Measurements from ENCODE around the gene PUDP. TPM values are rescaled to one million over a fixed set of nuclear protein-coding genes. Genes with fewer than 3 reads are reported as not detected.

The PUDP gene
- total RNA-seq, 4 donors from 2014 or later: 5.3 to 16.1 (median 5.6) TPM

- 89% methylated on average over 1 of the region's 1 CpG for WGBS
- Histone ChIP-seq H3K36me3 (no peaks in the 10 kb centered on the region), H3K27ac (no peak overlapping the region), H3K27me3 (no peaks in the 10 kb centered on the region), H3K4me3 (no peak overlapping the region), H3K9me3 (no peaks in the 10 kb centered on the region), H3K4me1 (no peaks in the 10 kb centered on the region)
- no peak for TF ChIP-seq POLR2AphosphoS5 (IDR thresholded peaks at IDR 0.05)
- TF ChIP-seq POLR2A (IDR thresholded peaks at IDR 0.05): no peak
- no peak for TF ChIP-seq EP300 (IDR thresholded peaks at IDR 0.05)
- TF ChIP-seq, protein P1, sequence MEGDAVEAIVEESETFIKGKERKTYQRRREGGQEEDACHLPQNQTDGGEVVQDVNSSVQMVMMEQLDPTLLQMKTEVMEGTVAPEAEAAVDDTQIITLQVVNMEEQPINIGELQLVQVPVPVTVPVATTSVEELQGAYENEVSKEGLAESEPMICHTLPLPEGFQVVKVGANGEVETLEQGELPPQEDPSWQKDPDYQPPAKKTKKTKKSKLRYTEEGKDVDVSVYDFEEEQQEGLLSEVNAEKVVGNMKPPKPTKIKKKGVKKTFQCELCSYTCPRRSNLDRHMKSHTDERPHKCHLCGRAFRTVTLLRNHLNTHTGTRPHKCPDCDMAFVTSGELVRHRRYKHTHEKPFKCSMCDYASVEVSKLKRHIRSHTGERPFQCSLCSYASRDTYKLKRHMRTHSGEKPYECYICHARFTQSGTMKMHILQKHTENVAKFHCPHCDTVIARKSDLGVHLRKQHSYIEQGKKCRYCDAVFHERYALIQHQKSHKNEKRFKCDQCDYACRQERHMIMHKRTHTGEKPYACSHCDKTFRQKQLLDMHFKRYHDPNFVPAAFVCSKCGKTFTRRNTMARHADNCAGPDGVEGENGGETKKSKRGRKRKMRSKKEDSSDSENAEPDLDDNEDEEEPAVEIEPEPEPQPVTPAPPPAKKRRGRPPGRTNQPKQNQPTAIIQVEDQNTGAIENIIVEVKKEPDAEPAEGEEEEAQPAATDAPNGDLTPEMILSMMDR (IDR thresholded peaks at IDR 0.05): no peak
- DNase-seq (ENCODE audit: low spot score in 2 of 2): no peak
These were observed 20.4 kb upstream of the PUDP start for GRCh38 chrX:7168371-7168770.

GRCh38 chrX:7164174-7164573 lies 16.2 kb upstream of the PUDP start:
- no peaks in the 10 kb centered on the region for H3K4me1 ChIP-seq

DNA sequence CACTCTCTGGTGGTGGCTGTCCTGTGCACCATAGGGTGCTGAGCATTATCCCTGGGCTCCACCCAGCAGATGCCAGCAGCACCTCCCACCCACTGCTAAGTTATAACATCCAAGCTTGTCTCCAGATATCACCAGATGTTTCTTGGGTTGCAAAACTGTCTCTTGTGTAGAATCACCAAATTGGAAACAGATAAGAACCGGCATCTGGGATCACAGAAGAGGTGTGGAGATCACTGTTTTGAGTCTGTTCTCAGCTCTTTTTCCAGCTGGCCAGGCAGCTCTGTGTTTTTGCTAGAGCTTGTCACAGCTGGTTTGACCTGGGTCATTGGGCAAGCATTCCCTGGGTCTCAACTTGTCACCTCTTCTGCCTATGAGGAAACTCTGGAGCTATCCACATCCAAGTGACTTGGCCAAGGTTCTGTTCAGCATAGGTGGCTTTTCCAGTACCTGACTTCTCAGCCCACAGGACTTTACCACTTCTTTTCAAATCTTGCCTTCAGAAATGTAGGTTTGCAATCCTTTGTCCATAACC lies 15.3 kb upstream of the PUDP start:
- H3K9me3 ChIP-seq: no peaks in the 10 kb centered on the region
- TF ChIP-seq POLR2AphosphoS5 (IDR thresholded peaks at IDR 0.05): no peak
- TF ChIP-seq POLR2A (IDR thresholded peaks at IDR 0.05): no peak
- TF ChIP-seq, protein P1 (IDR thresholded peaks at IDR 0.05): no peak
- H3K36me3 ChIP-seq: no peaks in the 10 kb centered on the region
- no peak overlapping the region for H3K27ac ChIP-seq
- H3K4me3 ChIP-seq: no peak overlapping the region
- DNase-seq (ENCODE audit: low spot score in 2 of 2): no peak
- H3K27me3 ChIP-seq: no peaks in the 10 kb centered on the region
- no peaks in the 10 kb centered on the region for H3K4me1 ChIP-seq
- WGBS: 22% methylated on average over 1 of the region's 1 CpG

More at GRCh38 chrX:7164174-7164573, 16.2 kb upstream of the PUDP start:
- Histone ChIP-seq H3K9me3 (no peaks in the 10 kb centered on the region), H3K36me3 (no peaks in the 10 kb centered on the region), H3K27me3 (no peaks in the 10 kb centered on the region), H3K4me3 (no peak overlapping the region), H3K27ac (no peak overlapping the region)
- TF ChIP-seq, protein P1 (IDR thresholded peaks at IDR 0.05): no peak
- no peak for TF ChIP-seq EP300 (IDR thresholded peaks at IDR 0.05)
- TF ChIP-seq POLR2A (IDR thresholded peaks at IDR 0.05): no peak
- no peak for TF ChIP-seq POLR2AphosphoS5 (IDR thresholded peaks at IDR 0.05)
- 82% methylated on average over 3 of the region's 3 CpGs for WGBS
- no peak for DNase-seq (ENCODE audit: low spot score in 2 of 2)

DNA sequence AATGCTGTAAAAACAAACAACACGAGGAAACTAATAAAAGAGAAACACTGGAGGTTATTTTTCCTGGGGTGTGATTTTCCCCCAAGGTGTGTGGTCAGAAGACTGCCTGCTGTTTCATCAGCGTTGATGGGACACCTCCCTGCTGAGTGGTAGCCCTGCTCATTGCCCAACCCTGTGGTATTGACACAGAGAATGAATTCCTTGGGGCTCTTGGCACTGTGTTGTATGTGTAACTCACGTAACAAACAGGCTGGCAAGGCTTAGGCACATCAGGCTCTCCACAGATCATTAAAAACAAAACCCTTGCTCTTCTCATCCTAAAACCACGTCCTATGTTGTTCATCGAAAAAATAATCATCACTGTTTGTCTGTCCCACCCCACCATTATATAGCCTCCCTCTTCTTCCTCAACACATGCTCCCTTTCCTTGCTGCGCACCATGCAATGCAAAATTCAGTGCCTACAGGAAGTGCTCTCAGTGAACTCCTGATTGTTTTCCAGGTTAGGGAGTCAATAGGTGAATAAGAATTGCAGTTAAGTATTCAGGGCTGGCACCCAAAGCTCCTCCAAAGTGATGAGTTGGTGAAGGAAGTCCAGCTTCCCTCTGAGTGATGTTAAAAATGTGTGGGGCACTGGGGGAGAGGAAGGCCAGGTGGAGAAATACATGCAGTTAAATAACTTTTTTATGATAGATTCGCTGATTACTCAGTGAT lies 11.4 kb upstream of the PUDP start:
- Histone ChIP-seq H3K4me1 (no peaks in the 10 kb centered on the region), H3K9me3 (no peaks in the 10 kb centered on the region), H3K27me3 (no peaks in the 10 kb centered on the region), H3K27ac (no peak overlapping the region), H3K4me3 (no peak overlapping the region), H3K36me3 (no peaks in the 10 kb centered on the region)
- DNase-seq (ENCODE audit: low spot score in 2 of 2): no peak
- 51% methylated on average over 7 of the region's 7 CpGs for WGBS
- TF ChIP-seq POLR2A (IDR thresholded peaks at IDR 0.05) (no peak), EP300 (IDR thresholded peaks at IDR 0.05) (no peak), POLR2AphosphoS5 (IDR thresholded peaks at IDR 0.05) (no peak)
- TF ChIP-seq, protein P1 (IDR thresholded peaks at IDR 0.05): no peak

- H3K27ac ChIP-seq: no peak overlapping the region
- WGBS: 67% methylated on average over 5 of the region's 5 CpGs
- DNase-seq (ENCODE audit: low spot score in 2 of 2): no peak
- H3K27me3 ChIP-seq: no peaks in the 10 kb centered on the region
- H3K4me1 ChIP-seq: no peaks in the 10 kb centered on the region
- H3K4me3 ChIP-seq: no peak overlapping the region
- no peaks in the 10 kb centered on the region for H3K36me3 ChIP-seq
- TF ChIP-seq EP300 (IDR thresholded peaks at IDR 0.05): no peak
- TF ChIP-seq POLR2A (IDR thresholded peaks at IDR 0.05): no peak
- TF ChIP-seq, protein P1 (IDR thresholded peaks at IDR 0.05): no peak
- no peak for TF ChIP-seq POLR2AphosphoS5 (IDR thresholded peaks at IDR 0.05)
- H3K9me3 ChIP-seq: no peaks in the 10 kb centered on the region
These were observed 10.6 kb upstream of the PUDP start for GRCh38 chrX:7158468-7158990.
